Body of pancreas (tissue), 4 donors: ENCODE measurements around the gene GMDS. TPM values are rescaled to one million over a fixed set of nuclear protein-coding genes. Genes with fewer than 3 reads are reported as not detected.

Source experiments
- ATAC-seq: fragments of 150-250 bp; one replicate; pipeline ENCODE4 v1.9.1; 2016
- DNase-seq, 4 donors: peaks; one replicate each; pipeline ENCODE4 v3.0.0-alpha.2; 2019
- H3K27ac ChIP-seq, 4 donors: fragments of 200-600 bp; sonication (generic); 1 replicate in 3 of 4; 2 replicates in 1 of 4; pipeline versions ENCODE4 v1.5.1 to v1.6.1; 2016 to 2019; ENCODE audit warnings: mild to moderate bottlenecking in 1 of 4, mixed read lengths in 1 of 4, moderate library complexity in 1 of 4
- H3K27me3 ChIP-seq, 2 donors: fragments of 200-600 bp; sonication (generic); one replicate each; pipeline ENCODE4 v1.6.0; 2016; ENCODE audit warnings: mild to moderate bottlenecking in 1 of 2
- H3K36me3 ChIP-seq, 2 donors: fragments of 200-600 bp; sonication (generic); replicated peaks in 1 of 2; 2 replicates each; pipeline ENCODE4 v1.5.1; 2016; ENCODE audit warnings: low read depth in 2 of 2; ENCODE audit not compliant: insufficient read depth in 1 of 2
- H3K4me1 ChIP-seq: fragments of 200-600 bp; sonication (generic); one replicate; pipeline ENCODE4 v1.6.0; 2016
- H3K4me3 ChIP-seq, 2 donors: fragments of 200-600 bp; sonication (generic); 1 replicate in 1 of 2; 2 replicates in 1 of 2; pipeline ENCODE4 v1.5.1; 2016 to 2019
- H3K9me3 ChIP-seq, 3 donors: fragments of 200-600 bp; sonication (generic); 1 replicate in 2 of 3; 2 replicates in 1 of 3; pipeline ENCODE4 v1.5.1; 2016
- POLR2A ChIP-seq, 3 donors: fragments of 450-650 bp; IDR thresholded peaks; one replicate each; pipeline ENCODE4 v1.6.1; 2016; ENCODE audit warnings: antibody characterized with exemption in 3 of 3, mild to moderate bottlenecking in 2 of 3
- WGBS, 2 donors: methylation state at CpG; one replicate each; pipeline ENCODE4 v1.1.5; 2017; 5-methylcytosine and 5-hydroxymethylcytosine counted together
- intact Hi-C: fragments of 100-400 bp; cut with DNase I; formaldehyde crosslinking; loops from one replicate; pipeline ENCODE4 v1.15.1; 2023
- total RNA-seq, 2 donors: library from RNA; depleted of rRNA; stranded (reverse); fragments of >200 nt; gene quantifications; one replicate each; pipeline ENCODE4 v1.1.0, GENCODE V29; 2016
- TF ChIP-seq, protein P1 (sequence below), 7 experiments: fragments of 450-650 bp in 4 of 7; fragments of 200-600 bp in 3 of 7; sonication (generic) in 3 of 7; IDR thresholded peaks; one replicate each; pipeline ENCODE4 v1.5.1; 2016 to 2019; ENCODE audit warnings: antibody characterized with exemption in 7 of 7

GMDS gene
- total RNA-seq, 2 donors from 2014 or later = 34.5 to 63.3 TPM

DNA sequence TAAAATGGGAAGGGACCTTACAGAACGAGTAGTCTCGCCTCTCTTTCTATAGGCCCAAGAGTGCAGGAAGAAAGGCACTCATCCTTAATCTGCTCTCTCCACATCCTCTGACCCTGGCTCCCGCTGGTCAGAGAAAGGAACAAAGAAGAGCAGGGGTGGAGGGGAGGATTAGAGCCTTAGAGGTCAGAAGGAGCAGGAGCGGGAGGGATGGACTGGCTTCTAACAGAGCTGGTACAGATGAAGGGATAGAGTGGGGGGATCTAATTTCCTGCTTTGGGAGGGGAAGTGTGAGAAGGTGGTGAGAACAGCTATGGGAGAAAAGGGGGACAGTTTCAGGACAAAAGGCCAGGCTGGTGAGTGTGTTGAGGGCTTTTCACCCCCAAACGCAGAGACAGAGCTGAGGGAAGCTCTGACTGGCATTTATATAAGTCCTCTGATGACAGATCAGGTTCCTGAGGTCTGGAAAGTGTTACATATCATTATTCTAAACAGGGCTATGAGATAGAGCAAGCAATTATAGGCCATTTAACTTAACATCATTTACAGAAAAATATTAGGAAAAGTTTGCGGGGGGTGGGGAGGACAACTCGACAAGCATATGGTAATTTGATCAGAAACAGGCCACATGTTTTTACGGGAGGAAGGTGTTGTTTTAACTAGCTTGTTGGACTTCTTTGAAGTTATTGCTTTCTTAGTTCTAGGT lies 524.6 kb downstream of the GMDS start:
- intact Hi-C loops = no loop called here
- 88 to 89% methylated on average over 8 of the region's 8 CpGs for WGBS, 2 donors
- TF ChIP-seq, protein P1, sequence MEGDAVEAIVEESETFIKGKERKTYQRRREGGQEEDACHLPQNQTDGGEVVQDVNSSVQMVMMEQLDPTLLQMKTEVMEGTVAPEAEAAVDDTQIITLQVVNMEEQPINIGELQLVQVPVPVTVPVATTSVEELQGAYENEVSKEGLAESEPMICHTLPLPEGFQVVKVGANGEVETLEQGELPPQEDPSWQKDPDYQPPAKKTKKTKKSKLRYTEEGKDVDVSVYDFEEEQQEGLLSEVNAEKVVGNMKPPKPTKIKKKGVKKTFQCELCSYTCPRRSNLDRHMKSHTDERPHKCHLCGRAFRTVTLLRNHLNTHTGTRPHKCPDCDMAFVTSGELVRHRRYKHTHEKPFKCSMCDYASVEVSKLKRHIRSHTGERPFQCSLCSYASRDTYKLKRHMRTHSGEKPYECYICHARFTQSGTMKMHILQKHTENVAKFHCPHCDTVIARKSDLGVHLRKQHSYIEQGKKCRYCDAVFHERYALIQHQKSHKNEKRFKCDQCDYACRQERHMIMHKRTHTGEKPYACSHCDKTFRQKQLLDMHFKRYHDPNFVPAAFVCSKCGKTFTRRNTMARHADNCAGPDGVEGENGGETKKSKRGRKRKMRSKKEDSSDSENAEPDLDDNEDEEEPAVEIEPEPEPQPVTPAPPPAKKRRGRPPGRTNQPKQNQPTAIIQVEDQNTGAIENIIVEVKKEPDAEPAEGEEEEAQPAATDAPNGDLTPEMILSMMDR (IDR thresholded peaks at IDR 0.05) = no peak
- TF ChIP-seq POLR2A (IDR thresholded peaks at IDR 0.05) = no peak

DNA sequence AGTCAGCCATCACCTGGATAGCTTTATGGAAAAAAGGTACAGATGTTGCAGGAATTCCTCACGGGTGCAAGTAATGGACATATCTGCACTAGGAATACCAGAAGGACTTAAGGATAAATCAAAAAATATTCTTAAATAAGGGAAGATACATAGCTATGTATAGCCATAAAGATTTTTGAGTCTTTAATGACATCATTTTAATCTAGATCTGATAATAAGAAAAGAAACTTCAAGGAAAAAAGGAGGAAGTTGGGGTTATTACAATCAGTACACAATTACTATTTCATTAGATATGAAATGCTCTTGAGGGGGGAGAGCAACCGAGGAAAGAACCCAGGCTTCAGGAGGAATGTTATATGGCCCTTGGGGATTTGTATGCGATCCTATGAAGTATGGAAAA lies 525.5 kb downstream of the GMDS start:
- DNase-seq (no peak), ATAC-seq (no peak)
- Histone ChIP-seq H3K4me1 (no peaks in the 10 kb centered on the region), H3K9me3 (no peaks in the 10 kb centered on the region), H3K36me3 (no peaks in the 10 kb centered on the region), H3K27me3 (no peaks in the 10 kb centered on the region), H3K27ac (no peak overlapping the region), H3K4me3 (no peak overlapping the region)
- no peak for TF ChIP-seq POLR2A (IDR thresholded peaks at IDR 0.05)
- TF ChIP-seq, protein P1 (IDR thresholded peaks at IDR 0.05) = no peak
- intact Hi-C loops = no loop called here
- WGBS, 2 donors = 73 to 82% methylated on average over 3 of the region's 3 CpGs

More for the DNA sequence above, 524.6 kb downstream of the GMDS start:
- Histone ChIP-seq H3K27ac (no peak overlapping the region), H3K36me3 (no peaks in the 10 kb centered on the region), H3K4me1 (no peaks in the 10 kb centered on the region), H3K9me3 (no peaks in the 10 kb centered on the region), H3K4me3 (no peak overlapping the region), H3K27me3 (no peaks in the 10 kb centered on the region)
- no peak for ATAC-seq
- DNase-seq = no peak

DNA sequence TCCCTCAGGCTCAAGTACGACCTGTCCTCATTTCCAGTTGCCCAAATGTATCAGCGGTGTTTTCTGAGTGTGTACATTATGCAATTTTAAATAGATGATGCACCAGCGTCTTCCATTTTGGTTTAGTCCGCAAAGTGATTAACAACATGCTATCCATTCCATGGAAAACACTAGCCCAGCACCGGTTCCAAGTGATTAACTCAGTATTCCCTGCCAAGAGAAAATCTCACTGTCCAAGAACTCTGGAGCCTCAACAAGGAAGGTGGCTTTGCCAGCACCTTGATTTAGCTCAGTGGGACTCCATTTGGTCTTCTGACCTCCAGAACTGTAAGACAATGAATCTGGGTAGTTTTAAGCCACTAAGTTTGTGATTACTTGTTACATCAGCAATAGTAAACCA lies 528.5 kb downstream of the GMDS start:
- intact Hi-C loops = no loop called here
- ATAC-seq (no peak), DNase-seq (no peak)
- Histone ChIP-seq H3K27ac (no peak overlapping the region), H3K27me3 (no peaks in the 10 kb centered on the region), H3K4me1 (no peaks in the 10 kb centered on the region), H3K9me3 (no peaks in the 10 kb centered on the region), H3K36me3 (no peaks in the 10 kb centered on the region), H3K4me3 (no peak overlapping the region)
- 87 to 89% methylated on average over 5 of the region's 5 CpGs for WGBS, 2 donors
- TF ChIP-seq, protein P1 (IDR thresholded peaks at IDR 0.05) = no peak
- TF ChIP-seq POLR2A (IDR thresholded peaks at IDR 0.05) = no peak

DNA sequence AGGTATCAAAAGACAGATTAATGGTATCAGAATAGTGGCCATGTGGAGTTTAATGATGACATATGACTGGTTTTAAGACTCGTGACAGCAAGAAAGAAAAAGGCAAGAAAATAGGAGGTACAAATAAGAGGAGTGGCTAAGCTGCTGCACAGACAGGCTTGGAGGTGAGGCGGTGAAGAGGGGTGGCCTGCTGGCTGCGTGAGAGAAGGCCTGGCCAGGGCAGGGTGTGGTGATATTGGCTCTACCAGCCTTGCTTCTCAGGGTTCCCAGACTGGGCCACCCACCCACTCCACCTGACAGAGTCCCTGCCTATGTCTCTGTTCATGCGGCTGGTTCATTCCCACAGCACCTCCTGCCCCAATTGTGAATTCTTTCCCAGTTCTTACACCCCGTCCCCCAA lies 529.0 kb downstream of the GMDS start:
- Histone ChIP-seq H3K36me3 (no peaks in the 10 kb centered on the region), H3K27ac (no peak overlapping the region), H3K27me3 (no peaks in the 10 kb centered on the region), H3K9me3 (no peaks in the 10 kb centered on the region), H3K4me1 (no peaks in the 10 kb centered on the region), H3K4me3 (no peak overlapping the region)
- DNase-seq = no peak
- intact Hi-C loops = no loop called here
- TF ChIP-seq, protein P1 (IDR thresholded peaks at IDR 0.05) = no peak
- no peak for TF ChIP-seq POLR2A (IDR thresholded peaks at IDR 0.05)
- no peak for ATAC-seq
- 76 to 81% methylated on average over 5 of the region's 5 CpGs for WGBS, 2 donors

DNA sequence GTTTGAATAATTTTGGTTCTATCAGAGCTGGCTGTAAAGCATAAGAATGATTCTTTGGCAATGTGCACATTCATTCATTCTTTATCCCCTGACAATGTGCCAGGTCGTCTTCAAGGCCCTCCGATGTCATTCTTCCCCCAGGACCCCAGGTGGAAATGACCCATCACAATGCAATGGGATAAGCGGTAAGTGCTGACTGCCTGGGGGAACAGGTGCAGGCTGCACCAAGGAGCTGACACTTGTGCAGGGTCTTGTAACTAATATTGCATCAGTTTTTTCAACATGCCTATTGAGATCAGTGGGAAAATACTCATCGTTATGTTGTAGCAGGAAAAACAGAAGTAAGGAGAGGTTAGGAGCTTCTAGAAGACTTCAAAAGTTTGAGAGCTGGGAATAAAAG lies 530.1 kb downstream of the GMDS start:
- no peaks in the 10 kb centered on the region for H3K36me3 ChIP-seq
- 86 to 96% methylated on average over 4 of the region's 4 CpGs for WGBS, 2 donors
- DNase-seq (no peak), ATAC-seq (no peak)
- no peaks in the 10 kb centered on the region for H3K27me3 ChIP-seq
- intact Hi-C loops = no loop called here
- H3K27ac ChIP-seq = no peak overlapping the region
- H3K4me3 ChIP-seq = no peak overlapping the region
- H3K9me3 ChIP-seq = no peaks in the 10 kb centered on the region
- no peaks in the 10 kb centered on the region for H3K4me1 ChIP-seq
- TF ChIP-seq, protein P1 (IDR thresholded peaks at IDR 0.05) = no peak
- TF ChIP-seq POLR2A (IDR thresholded peaks at IDR 0.05) = no peak
